Stimulated activated naive CD8-positive, alpha-beta T cell treated with anti-CD3 and anti-CD28 coated beads, Interleukin-15, Interleukin-2, amounts not matched to agents 100 ng/mL and 50 ng/mL, for 24 hours (primary cell): ENCODE measurements around the gene CENPW.

Experiments
- H3K27ac Mint-ChIP-seq: one replicate; pipeline ENCODE4 v1.8.0; 2021; ENCODE audit warnings: mild to moderate bottlenecking, mixed read lengths
- H3K27me3 Mint-ChIP-seq: one replicate; pipeline ENCODE4 v1.8.0; 2021; ENCODE audit warnings: mixed read lengths
- H3K36me3 Mint-ChIP-seq: one replicate; pipeline ENCODE4 v1.8.0; 2021; ENCODE audit warnings: low read depth, mixed read lengths
- H3K4me1 Mint-ChIP-seq: one replicate; pipeline ENCODE4 v1.8.0; 2021; ENCODE audit warnings: low read depth, mixed read lengths
- H3K4me3 Mint-ChIP-seq: one replicate; pipeline ENCODE4 v1.8.0; 2021; ENCODE audit warnings: mild to moderate bottlenecking, mixed read lengths
- H3K9me3 Mint-ChIP-seq: one replicate; pipeline ENCODE4 v1.8.0; 2021; ENCODE audit warnings: mixed read lengths

CENPW gene

DNA sequence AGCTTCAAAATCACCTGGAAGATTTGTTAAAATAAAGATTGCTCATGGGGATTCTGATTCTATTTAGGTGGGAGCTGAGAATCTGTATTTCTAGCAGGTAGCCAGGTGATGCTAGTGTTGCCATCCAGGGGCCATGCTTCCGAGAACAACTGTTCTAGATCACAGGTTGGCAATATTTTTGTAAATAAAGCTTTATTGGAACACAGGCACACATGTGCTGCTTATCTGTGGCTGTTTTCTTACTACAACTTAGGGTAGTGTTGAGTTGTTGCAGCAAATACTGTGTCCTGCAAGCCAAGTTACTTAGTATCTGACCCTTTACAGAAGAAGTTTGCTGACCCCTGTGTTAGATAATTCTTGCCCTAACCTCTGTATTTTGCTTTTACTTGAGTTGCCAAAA is 12.0 kb downstream of the CENPW start:
- Mint-ChIP-seq H3K4me1 (no peaks in the 10 kb centered on the region), H3K4me3 (no peak overlapping the region), H3K9me3 (no peaks in the 10 kb centered on the region), H3K27ac (no peak overlapping the region), H3K36me3 (no peaks in the 10 kb centered on the region), H3K27me3 (no peaks in the 10 kb centered on the region)

- no peak overlapping the region for H3K27ac Mint-ChIP-seq
- no peak overlapping the region for H3K4me3 Mint-ChIP-seq
- no peaks in the 10 kb centered on the region for H3K27me3 Mint-ChIP-seq
- H3K36me3 Mint-ChIP-seq, result no peaks in the 10 kb centered on the region
- H3K4me1 Mint-ChIP-seq, result no peaks in the 10 kb centered on the region
- H3K9me3 Mint-ChIP-seq, result no peaks in the 10 kb centered on the region
Observed at GRCh38 chr6:126352514-126352913, 12.6 kb downstream of the CENPW start.

- H3K27ac Mint-ChIP-seq, result no peak overlapping the region
- H3K27me3 Mint-ChIP-seq, result no peaks in the 10 kb centered on the region
- H3K4me1 Mint-ChIP-seq, result no peaks in the 10 kb centered on the region
- peaks cover 23% of the 10 kb centered on the region for H3K9me3 Mint-ChIP-seq
- peaks cover 16% of the 10 kb centered on the region for H3K36me3 Mint-ChIP-seq
- H3K4me3 Mint-ChIP-seq, result no peak overlapping the region
Observed at GRCh38 chr6:126356526-126356925, 16.6 kb downstream of the CENPW start.

GRCh38 chr6:126359936-126360537 is 20.1 kb downstream of the CENPW start:
- no peak overlapping the region for H3K27ac Mint-ChIP-seq
- H3K4me3 Mint-ChIP-seq, result no peak overlapping the region
- peaks cover 16% of the 10 kb centered on the region for H3K36me3 Mint-ChIP-seq
- H3K27me3 Mint-ChIP-seq, result no peaks in the 10 kb centered on the region
- peaks cover 23% of the 10 kb centered on the region for H3K9me3 Mint-ChIP-seq
- H3K4me1 Mint-ChIP-seq, result no peaks in the 10 kb centered on the region

- Mint-ChIP-seq H3K36me3 (peaks cover 16% of the 10 kb centered on the region), H3K9me3 (peaks cover 23% of the 10 kb centered on the region), H3K27ac (no peak overlapping the region), H3K4me1 (no peaks in the 10 kb centered on the region), H3K4me3 (no peak overlapping the region), H3K27me3 (no peaks in the 10 kb centered on the region)
Observed at GRCh38 chr6:126361832-126362440, 22.0 kb downstream of the CENPW start.

DNA sequence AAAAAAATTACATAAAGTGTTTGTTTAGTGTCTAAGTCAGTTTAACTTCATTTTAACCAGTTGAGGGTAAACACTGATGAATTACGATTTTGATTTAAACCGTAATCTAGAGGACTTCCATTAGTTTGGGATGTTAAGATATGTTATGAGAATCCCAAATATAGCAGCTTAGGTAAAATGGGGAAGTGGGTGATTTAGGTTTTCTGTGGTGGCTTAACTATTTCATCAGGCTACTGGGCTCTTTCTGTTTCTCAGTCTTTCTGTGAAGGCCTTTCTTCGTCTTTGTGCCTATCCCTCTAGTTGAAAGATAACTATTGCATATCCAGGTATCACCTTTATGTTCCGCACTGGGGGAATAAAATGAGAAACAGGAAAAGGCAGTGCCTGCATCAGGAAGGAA is 27.9 kb downstream of the CENPW start:
- Mint-ChIP-seq H3K4me1 (no peaks in the 10 kb centered on the region), H3K4me3 (no peak overlapping the region), H3K27ac (no peak overlapping the region), H3K27me3 (no peaks in the 10 kb centered on the region), H3K9me3 (no peaks in the 10 kb centered on the region), H3K36me3 (no peaks in the 10 kb centered on the region)

GRCh38 chr6:126372626-126373025 is 32.7 kb downstream of the CENPW start:
- Mint-ChIP-seq H3K27ac (no peak overlapping the region), H3K4me3 (no peak overlapping the region), H3K36me3 (no peaks in the 10 kb centered on the region), H3K9me3 (no peaks in the 10 kb centered on the region), H3K4me1 (no peaks in the 10 kb centered on the region), H3K27me3 (no peaks in the 10 kb centered on the region)

- H3K4me3 Mint-ChIP-seq, result no peak overlapping the region
- no peaks in the 10 kb centered on the region for H3K27me3 Mint-ChIP-seq
- H3K4me1 Mint-ChIP-seq, result no peaks in the 10 kb centered on the region
- H3K27ac Mint-ChIP-seq, result no peak overlapping the region
- H3K9me3 Mint-ChIP-seq, result no peaks in the 10 kb centered on the region
- H3K36me3 Mint-ChIP-seq, result no peaks in the 10 kb centered on the region
Observed at GRCh38 chr6:126373344-126373743, 33.4 kb downstream of the CENPW start.

- no peak overlapping the region for H3K4me3 Mint-ChIP-seq
Observed at GRCh38 chr6:126374372-126374771, 34.5 kb downstream of the CENPW start.

DNA sequence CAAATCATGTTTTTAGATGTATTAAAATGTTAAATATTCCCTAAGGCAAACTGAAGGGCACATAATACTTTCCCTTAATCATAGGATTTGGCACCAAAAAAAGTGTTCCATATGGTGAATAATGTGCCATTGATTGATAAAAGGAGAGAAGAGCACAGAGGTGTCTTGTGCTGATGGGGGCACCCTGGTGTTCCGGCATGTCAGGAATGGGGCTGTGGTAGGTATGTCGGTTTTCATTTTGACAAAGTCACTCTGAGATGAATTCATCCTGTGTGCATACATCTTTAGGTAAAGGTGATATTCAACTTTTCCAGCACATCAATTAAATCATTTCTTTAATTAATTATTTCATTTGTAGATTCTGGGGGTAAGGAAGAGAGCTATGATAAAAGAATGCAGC is 36.8 kb downstream of the CENPW start:
- H3K27ac Mint-ChIP-seq, result no peak overlapping the region
- no peak overlapping the region for H3K4me3 Mint-ChIP-seq
- no peaks in the 10 kb centered on the region for H3K27me3 Mint-ChIP-seq
- no peaks in the 10 kb centered on the region for H3K36me3 Mint-ChIP-seq
- H3K4me1 Mint-ChIP-seq, result no peaks in the 10 kb centered on the region
- no peaks in the 10 kb centered on the region for H3K9me3 Mint-ChIP-seq

More at GRCh38 chr6:126374372-126374771, 34.5 kb downstream of the CENPW start:
- Mint-ChIP-seq H3K9me3 (no peaks in the 10 kb centered on the region), H3K27ac (no peak overlapping the region), H3K27me3 (no peaks in the 10 kb centered on the region), H3K36me3 (no peaks in the 10 kb centered on the region), H3K4me1 (no peaks in the 10 kb centered on the region)

- no peaks in the 10 kb centered on the region for H3K4me1 Mint-ChIP-seq
- H3K9me3 Mint-ChIP-seq, result peaks cover 6% of the 10 kb centered on the region
- no peak overlapping the region for H3K4me3 Mint-ChIP-seq
- no peak overlapping the region for H3K27ac Mint-ChIP-seq
- H3K36me3 Mint-ChIP-seq, result no peaks in the 10 kb centered on the region
- no peaks in the 10 kb centered on the region for H3K27me3 Mint-ChIP-seq
Observed at GRCh38 chr6:126377594-126378153, 37.8 kb downstream of the CENPW start.

DNA sequence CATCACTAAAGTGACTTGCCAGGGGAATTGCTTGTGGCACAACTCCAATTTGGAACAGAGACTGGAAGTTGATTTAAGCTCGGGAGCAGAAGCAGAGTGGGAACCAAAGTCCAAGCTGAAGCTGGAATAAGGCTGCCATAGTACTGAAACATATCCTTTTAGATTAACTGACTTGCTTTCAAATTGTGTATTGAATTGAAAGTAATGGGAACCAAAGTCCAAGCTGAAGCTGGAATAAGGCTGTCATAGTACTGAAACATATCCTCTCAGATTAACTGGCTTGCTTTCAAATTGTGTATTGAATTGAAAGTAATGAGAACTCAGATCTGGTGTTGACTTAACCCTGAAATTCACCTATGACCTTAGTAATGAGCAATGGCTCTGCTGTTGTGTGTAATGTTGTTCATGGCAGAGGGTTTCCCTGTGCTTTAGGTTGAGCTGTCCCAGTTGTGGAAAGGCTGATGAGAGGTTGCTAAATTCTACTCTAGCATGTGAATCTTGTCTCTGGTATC is 40.2 kb downstream of the CENPW start:
- Mint-ChIP-seq H3K36me3 (no peaks in the 10 kb centered on the region), H3K27ac (no peak overlapping the region), H3K4me1 (no peaks in the 10 kb centered on the region), H3K9me3 (peaks cover 18% of the 10 kb centered on the region), H3K27me3 (no peaks in the 10 kb centered on the region), H3K4me3 (no peak overlapping the region)

- Mint-ChIP-seq H3K4me3 (no peak overlapping the region), H3K27ac (no peak overlapping the region), H3K4me1 (no peaks in the 10 kb centered on the region), H3K36me3 (no peaks in the 10 kb centered on the region), H3K27me3 (no peaks in the 10 kb centered on the region), H3K9me3 (peaks cover 22% of the 10 kb centered on the region)
Observed at GRCh38 chr6:126381498-126381897, 41.6 kb downstream of the CENPW start.

- Mint-ChIP-seq H3K4me1 (no peaks in the 10 kb centered on the region), H3K27ac (no peak overlapping the region), H3K36me3 (no peaks in the 10 kb centered on the region), H3K4me3 (no peak overlapping the region), H3K27me3 (no peaks in the 10 kb centered on the region), H3K9me3 (peaks cover 22% of the 10 kb centered on the region)
Observed at GRCh38 chr6:126383203-126383602, 43.3 kb downstream of the CENPW start.

DNA sequence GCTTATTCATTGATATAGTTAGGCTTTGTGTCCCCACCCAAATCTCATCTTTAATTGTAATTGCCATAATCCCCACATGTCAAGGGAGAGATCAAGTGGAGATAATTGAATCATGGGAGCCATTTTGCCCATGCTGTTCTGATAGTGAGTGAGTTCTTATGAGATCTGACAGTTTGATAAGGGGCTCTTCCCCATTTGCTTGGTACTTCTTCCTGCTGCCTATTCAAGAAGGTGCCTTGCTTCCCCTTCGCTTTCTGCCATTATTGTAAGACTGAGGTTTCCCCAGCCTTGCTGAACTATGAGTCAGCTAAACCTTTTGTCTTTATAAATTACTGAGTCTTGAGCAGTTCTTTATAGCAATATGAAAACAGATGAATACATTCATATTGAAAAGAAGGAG is 45.6 kb downstream of the CENPW start:
- Mint-ChIP-seq H3K4me1 (no peaks in the 10 kb centered on the region), H3K27ac (no peak overlapping the region), H3K27me3 (no peaks in the 10 kb centered on the region)

More for the DNA sequence above, 45.6 kb downstream of the CENPW start:
- Mint-ChIP-seq H3K9me3 (peaks cover 22% of the 10 kb centered on the region), H3K36me3 (no peaks in the 10 kb centered on the region), H3K4me3 (no peak overlapping the region)
